Activated CD8-positive, alpha-beta memory T cell treated with anti-CD3 and anti-CD28 coated beads for 24 hours (primary cell): ENCODE measurements around the gene DERL3.

ENCODE experiments used
- DNase-seq: peaks from one replicate; pipeline ENCODE4 v3.0.0-alpha.2; 2020

DERL3 gene

DNA sequence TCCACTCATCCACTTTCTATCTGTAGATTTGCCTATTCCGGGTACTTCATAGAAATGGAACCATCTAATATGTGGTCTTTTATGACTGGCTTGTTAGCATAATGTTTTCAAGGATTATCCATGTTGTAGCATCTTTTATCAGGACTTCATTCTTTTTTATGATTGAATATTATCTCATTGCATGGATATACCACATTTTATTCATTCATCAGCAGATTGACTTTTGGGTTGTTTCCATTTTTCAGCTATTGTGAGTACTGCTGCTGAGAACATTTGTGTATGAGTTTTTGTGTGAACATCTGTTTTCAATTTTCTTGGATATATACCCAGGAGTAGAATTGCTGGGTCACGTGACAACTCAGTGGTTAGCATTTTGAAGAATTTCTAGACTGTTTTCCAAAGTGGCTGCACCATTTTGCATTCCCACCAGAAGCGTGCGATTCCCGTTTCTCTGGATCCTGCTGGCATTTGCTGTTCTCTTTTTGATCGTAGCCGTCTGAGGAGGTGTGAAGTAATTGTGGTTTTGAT lies 8.9 kb downstream of the DERL3 start:
- no peak for DNase-seq

DNA sequence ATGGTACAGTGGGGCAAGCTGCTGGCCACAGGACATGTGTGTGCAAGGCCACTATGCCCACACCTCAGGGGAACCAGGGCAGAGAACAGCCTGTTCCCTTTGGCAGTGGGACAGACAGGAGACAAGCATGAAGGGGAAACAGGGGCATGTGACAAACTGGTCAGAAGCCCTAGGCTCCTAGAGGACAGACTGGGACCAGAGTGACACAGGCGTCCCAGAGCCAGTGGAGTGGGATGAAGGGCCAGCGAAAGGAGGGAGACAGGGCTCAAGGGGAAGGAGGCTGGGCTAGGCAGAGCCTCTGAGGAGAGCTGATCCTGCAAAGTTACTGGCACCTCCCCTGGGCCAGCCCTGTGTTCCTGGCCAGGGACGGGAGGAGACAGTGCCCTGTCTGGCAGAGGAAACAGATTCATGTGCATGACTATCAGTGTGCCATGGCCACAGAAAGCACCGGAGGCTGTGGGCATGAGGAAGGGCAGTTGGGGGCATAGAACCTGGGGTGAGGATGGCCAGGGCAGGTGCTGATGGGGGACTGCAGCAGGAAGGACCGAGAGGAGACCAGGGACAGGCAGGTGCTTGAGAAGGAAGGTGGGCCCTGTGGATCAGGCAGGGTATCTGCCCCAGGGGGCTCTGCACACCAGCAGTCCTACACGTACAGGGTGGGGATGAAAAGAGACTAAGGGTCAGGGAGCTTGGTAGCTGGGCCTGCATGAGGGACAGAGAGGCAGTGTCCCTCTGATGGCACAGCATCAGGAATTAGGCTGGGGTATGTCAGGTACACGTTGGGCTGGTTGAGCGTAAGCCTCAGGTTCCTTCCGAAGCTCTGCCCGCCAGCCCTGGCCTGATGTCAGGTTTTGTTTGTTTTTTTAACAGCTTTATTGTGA lies 9.8 kb downstream of the DERL3 start:
- DNase-seq = no peak

DNA sequence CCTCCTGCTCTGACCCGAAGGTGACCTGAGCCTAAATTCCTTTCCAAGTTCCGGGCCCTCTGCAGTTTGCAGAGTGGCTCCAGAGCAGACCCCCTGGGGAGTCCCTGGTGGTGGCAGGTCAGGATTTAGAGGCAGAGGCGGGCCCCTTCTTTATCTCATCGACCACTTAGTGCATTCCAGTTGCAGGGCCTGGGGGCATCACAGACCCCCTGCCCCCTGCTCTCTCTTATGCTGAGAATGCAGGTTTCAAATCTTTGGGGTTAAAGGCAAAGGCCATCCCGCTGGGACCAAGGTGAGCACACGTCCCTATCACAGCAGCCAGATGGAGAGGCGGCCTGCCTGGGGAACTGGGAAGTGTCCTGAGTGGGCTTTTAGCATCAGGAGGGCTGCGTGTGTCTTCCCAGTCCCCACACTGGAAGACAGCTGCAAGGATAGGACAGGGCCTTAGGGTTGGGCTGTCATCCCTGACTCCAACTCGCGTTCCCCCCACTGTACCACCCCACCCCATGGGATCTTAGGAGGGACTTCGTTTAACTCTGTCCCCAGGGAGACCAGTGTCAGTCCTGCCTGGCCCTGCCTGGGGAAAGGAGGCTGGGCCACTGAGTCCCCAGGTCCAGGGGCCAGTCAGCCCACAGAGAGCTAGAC lies 11.3 kb downstream of the DERL3 start:
- no peak for DNase-seq

DNA sequence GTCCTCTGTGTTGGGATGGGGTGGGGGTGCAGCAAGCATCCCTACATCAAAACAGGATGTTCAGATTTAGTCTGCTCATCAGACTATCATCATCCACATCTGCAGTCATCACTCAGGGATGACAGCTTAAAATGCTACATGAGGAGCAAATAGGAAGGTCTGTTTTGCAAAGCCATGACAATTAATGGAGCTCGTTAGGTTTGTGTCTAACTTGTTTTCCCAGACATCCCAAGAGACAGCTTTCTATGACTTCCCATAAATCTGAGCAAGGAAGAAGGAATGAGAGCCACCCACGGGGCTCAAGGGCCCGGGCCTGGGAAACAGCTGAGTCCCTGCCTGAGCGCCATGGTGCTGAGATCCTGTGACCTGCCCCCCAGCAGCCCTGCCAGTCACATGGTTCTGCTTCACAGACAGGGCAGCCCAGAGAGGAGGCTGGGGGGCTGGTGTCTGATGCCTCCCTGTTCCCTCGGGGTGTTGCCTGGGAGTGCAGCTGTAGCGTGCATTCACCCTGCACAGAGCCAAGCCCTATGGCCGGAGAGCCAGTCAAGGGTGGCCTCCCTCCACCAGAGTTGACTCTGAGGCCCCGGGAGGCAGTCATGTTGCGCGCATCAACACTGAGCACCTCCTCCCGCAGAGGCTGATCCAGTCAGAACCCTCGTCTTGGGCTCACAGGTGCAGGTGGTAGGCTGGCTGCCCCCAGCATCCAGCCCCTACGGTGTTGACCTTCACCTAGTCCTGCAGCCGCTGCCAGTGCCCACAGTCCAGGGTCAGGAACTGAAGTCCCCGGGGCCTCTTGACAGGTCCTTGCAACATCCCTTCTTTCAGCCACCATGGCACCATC lies 12.1 kb downstream of the DERL3 start:
- no peak for DNase-seq

DNA sequence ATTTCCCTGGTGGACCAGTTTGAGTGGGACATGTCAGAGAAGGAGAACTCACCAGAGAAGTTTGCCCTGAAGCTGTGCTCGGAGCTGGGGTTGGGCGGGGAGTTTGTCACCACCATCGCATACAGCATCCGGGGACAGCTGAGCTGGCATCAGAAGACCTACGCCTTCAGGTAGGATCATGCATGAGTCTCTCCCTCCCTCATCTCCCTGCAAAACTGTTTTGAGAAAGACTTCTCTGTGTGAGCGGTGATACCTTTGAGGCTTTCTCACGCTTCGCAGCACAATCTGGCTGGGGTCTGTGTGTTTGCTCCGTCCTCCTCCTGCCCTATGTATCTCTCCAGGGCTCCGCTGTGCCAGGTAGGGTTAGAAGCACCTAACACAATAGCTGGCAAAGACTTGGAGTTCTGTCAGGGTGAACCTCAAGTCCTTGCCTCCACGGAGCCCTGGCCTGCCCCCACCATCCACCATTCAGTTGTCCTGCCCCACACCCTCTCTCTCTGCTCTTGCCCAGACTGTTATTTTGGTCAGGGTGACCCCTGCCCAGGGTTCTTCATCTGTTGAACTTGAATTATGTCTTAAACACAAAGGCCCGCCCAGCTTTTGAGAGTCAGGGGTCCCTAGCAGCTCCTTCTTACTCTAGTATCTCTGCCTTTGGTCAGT lies 13.4 kb downstream of the DERL3 start:
- no peak for DNase-seq

DNA sequence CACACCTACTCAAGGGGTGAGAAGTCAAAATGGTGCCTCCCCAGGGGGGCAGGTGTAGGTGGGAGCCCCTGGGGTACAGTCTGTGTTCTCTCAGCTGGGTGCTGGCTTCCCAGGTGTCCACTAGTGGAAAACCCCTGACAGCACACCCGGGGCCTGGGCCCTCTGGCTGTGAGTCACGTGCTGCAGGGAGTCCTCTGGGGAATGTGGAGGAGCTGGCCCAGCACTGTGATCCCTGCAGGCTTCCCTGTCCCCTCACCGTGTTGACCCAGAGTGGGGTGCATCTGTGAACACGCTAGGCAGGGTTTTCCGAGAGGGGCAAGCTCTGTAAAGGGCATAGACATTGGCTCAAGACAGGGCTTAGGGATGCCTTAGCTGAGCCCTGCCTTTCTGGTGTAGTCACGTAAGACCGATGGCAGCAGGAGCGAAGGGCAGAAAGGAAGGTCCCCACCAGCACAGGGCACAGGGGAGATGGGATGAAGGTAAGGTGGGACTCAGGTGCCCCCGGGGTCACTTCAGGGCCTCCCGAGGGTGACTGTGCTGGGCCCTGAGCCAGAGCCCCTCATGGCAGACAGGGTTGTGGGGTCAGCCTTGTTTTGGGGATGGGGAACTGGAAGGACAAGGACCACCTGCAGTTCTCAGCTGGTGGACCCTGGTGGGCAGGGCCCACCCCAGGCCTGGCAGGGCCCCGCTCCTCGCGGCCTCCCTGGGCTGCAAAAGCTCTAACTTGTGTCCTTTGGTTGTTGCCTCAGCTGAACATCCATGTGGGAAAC lies 14.1 kb downstream of the DERL3 start:
- no peak for DNase-seq

DNA sequence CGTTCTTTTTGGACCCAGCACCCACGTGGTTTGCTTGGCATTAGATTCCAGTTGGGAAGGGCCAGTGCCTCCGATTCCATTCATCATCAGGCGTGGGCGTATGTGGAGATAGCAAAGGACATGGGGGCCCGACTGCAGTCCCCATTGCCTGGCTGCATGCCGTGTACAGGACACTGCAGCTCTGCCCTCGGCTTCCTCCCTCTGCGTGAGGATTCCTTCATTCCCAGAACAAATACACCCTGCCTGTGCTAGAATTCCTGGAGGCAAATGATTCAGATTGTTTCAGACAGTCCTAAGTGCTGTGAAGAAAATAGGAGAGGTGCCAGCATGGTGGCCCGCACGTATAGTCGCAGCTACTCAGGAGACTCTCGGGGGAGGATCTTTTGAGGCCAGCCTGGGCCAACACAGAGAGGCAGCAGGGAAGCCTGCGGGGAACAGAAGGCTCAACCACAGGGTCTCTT lies 15.4 kb downstream of the DERL3 start:
- DNase-seq = no peak

DNA sequence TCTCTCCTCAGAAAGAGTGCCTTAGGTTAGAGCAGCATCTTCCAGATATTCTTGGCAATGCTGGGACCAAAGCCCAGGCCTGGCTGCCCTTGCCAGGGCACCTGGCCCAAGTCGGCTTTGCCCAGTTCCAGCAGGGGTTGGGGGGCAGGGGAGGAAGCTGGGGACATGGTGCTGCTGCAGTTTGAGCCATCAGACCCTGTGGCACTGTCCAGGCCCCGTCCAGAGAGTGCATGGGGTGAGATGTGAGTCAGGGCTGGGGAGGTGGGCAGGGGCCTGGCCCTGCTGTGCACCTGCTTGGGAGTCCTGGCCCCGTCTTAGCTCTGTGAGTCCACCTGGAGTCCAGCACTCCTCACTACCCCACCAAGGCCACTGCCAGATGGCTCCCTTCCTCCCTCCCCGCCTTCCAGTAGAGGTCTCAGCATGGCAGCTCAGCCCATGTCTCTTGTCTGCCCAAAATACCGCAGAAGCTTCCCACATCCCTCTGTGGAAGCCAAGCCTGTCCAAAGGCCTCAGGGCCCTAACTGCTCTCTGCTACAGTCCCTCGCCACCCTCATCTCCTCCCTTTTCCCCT lies 16.6 kb downstream of the DERL3 start:
- DNase-seq = no peak

DNA sequence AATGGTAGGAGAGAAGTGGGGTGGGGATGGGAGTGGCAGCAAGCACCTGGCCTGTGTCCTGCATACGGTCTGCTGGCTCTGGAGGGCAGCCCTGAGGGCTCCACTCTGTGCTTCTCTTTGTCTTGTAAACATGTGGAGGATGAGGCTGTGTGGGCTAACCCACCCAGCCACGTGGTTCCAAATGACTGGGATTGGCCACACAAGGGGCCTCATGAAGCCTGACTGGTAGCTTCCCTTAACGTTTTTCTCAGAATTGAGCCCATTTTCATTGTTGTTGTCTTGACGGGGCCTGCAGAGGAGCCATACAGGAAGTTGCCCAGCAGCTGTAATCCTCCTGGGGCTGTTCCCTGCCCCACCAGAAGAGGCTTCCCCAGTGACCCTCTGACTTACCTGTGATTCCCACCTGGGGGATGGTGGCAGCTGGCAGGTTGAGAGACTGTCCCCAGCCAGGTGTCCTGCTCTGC lies 18.0 kb downstream of the DERL3 start:
- no peak for DNase-seq

DNA sequence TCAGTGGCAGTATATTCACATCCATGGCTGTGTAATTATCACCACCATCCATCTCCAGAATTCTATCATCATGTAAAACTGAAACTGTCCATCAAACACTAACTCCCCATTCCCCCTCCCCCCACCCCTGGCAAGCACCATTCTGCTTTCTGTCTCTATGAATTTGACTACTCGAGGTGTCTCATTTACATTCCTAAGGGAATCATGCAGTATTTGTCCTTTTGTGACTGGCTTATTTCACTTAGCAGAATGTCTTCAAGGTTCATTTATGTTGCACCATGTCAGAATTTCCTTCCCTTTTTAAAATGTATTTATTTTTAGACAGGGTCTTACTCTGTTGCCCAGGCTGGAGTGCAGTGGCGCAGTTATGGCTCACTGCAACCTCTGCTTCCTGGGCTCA lies 20.3 kb downstream of the DERL3 start:
- DNase-seq = no peak

DNA sequence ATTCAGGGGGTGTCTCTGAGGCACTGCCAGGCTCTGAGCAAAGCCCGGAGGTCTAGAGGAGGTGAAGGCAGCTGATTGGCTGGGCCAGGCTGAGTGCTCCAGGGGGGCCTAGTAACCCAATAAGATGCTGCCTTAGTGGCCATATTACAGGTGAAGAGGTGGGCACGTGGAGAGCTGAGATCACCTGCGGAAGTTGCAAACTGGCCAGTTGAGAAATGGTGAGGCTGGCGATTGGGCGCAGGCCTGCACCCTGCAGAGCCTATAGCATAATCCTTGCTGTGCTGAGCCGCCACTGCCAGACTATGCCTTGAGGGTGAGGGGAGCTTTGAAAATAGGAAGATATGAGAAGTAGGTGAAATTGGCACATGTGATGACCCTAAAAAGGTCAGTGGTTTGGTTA lies 21.7 kb downstream of the DERL3 start:
- DNase-seq = no peak

DNA sequence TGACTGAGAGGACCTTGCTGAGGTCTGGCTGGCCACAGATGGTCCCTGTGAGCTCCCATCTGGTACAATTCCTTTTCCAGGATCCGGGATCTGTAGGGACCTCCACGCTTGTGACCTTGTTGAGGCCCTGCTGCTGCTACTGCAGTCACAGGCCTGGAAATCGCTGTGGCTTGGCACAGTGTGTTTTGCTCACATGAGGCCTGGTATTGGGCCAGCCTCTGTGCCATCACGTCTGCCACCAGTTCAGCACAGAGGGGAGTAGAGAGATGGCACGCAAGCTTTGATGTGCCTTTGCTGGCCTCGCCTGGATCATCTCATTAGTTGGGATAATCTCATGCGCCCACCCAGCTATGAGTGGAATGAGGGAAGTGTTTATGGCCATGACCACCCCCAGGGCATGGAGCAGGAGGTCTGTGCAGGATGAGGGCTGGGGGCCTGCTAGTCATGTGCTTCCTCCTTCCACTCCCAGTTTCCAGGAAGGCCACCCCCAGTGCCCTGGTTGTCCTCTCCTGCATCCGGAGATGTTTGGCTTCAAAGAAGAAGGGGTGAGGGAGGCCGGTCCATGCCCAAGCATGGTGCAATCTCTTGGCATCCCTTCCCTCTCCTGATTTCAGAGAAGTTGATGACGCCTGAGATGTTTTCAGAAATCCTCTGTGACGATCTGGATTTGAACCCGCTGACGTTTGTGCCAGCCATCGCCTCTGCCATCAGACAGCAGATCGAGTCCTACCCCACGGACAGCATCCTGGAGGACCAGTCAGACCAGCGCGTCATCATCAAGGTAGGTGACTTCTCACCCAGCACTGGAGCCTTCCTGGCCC lies 22.4 kb downstream of the DERL3 start:
- DNase-seq = no peak

DNA sequence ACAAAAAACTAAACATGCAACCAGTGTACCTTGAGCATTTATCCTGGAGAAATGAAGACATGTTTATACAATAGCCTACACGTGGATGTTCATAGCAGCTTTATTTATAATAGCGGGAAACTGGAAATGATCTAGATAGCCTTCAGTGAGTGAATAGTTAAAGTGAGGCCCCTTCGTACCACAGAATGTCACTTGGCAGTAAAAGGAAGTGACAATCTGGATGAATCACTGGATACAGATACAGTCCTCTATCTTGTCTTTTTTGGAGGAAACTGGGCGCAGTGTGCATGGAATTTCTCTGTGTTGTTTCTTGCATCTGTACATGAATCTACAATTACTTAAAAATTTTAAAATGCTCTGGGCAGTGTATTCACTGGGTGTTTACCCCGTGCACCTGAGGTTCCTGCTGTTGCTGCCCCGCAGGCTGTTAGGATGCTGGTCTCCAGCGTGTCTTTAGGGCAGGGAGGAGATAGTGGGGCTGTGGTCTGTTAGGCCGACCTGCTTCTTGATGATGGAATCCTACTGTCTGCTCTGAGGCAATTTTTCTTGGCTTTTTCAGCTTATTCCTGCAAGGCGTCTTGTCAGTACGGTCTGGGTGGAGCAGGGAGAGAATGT lies 23.2 kb downstream of the DERL3 start:
- DNase-seq = no peak

DNA sequence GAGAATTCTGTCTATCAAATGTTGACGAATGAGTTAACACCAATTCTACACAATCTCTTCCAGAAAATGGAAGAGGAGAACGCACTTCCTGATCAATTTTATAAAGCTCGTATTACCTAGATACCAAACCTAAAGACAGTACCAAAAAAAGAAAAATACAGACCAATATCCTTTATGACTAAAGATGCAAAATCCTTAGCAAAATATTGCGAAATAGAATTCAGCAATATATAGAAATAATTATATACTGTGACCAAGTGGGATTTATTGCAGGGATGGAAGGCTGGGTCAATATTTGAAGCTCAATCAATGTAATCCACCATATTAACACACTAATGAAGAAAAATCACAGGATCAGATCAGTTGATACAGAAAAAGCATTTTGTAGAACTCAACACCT lies 26.4 kb downstream of the DERL3 start:
- no peak for DNase-seq

DNA sequence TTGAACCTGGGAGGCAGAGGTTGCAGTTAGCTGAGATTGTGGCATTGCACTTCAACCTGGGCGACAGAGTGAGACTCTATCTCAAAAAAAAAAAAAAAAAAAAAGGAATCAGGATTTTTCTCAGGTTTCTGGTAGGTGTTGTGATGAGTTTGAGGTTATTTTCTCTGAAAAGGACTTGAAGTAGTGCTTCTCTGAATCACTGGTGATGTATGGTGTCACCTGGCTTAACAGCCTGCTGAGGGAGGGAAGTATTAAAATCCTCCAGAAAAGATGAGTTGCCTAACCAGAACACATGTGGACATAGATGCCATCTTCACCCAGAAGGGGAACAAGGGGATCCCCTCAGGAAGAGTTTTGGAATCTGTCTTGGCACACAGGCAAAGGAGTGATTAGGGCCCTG lies 32.0 kb downstream of the DERL3 start:
- no peak for DNase-seq

DNA sequence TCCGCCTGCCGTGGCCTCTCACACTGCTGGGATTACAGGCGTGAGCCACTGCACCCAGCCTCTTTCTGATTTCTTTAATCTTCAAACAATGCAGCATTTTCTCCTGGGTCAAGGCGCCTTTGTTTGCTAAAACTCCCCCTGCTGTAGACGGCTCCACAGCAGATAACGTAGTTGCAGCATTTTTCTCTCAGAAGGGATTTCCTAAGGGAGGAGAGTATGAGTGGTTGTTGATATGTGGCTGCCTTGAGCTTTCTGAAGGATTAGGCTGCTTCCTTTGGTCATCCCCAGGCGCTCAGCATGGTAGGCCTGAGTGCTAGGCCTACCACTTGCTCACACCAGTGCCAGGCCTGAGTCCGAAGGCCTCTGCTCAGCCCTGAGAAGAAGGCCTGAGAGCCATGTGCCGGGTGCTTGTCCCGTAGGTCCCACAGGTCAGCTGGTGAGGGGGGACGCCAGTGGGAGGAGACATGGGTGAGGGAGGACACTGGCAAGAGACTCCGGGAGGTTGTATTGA lies 34.0 kb downstream of the DERL3 start:
- DNase-seq = no peak

DNA sequence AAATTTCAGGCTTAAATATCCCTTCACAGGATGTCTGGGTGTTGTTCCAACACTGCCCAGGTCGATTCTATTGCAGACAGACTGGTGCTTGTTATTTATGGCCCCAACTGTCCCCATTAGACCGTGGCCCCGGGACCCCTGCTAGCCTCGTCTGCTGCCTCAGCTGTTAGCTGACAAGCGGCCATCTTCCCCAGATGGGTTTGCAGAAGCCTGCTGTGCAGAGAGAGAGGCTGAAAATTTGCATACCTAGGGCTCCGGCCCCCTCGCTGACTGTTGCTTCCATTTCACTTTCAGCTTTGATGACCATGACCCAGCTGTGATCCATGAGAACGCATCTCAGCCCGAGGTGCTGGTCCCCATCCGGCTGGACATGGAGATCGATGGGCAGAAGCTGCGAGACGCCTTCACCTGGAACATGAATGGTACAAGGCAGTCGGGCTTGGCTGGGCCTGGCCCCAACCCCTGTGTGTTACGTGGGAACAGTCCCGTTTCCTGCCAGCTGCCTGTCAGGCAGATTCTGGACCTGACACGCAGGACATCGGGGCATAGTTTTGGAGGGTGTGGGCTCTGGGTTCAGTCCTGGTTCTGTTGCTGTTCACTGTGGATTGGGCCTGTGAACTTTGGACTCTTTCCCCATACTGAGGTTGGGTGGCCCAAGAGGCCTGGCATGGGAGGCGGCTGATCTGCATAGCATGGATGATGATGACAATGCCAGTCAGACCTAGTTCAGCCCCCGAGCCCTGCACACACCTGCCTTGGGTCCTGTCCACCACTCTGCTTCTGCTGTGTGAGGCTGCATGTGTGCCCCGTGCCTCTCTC lies 35.6 kb downstream of the DERL3 start:
- no peak for DNase-seq

DNA sequence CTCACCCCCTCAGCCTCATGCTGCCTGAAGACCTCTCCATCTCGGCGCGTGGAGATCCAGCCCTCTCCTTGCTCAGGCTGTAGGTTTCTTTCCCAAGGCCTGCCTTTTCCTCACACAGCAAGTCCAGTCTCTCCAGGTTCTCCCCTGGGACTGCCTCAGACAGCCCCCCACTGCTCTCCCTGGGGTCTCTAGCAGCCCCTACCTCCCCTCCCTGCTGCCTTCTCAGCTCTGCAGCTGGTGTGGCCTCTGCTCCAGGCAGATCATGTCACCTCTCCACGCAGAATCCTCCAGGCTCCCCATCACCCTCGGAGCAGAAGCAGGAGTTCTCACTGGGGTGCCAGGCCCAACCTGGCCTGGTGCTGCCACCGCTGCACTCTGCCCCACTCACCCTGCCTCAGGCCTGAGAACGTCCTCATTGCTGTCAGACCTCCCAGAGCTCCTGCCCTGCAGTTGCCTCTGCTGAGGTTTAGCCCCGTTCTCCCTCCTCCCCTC lies 36.9 kb downstream of the DERL3 start:
- DNase-seq = no peak
